Parathyroid adenoma (tissue), 2 donors: ENCODE results near the gene RAPGEF1.

ENCODE experiments used
- H2AFZ ChIP-seq: fragments of 300-600 bp; sonication (generic); one replicate; pipeline ENCODE4 v1.7.0; 2017; ENCODE audit warnings: antibody characterized with exemption, mild to moderate bottlenecking
- H3K27ac ChIP-seq: fragments of 300-600 bp; sonication (generic); one replicate; pipeline ENCODE4 v1.7.0; 2017
- H3K27me3 ChIP-seq: fragments of 300-600 bp; sonication (generic); one replicate; pipeline ENCODE4 v1.7.0; 2017; ENCODE audit warnings: low read length; ENCODE audit not compliant: control insufficient read depth, insufficient read depth
- H3K36me3 ChIP-seq: fragments of 300-600 bp; sonication (generic); one replicate; pipeline ENCODE4 v1.7.0; 2017; ENCODE audit warnings: low read length; ENCODE audit not compliant: control insufficient read depth, insufficient read depth
- H3K4me1 ChIP-seq: fragments of 300-600 bp; sonication (generic); one replicate; pipeline ENCODE4 v1.7.0; 2017; ENCODE audit warnings: control low read depth
- H3K4me2 ChIP-seq: fragments of 300-600 bp; sonication (generic); one replicate; pipeline ENCODE4 v1.7.0; 2017; ENCODE audit warnings: low read length
- H3K4me3 ChIP-seq: fragments of 300-600 bp; sonication (generic); one replicate; pipeline ENCODE4 v1.7.0; 2017; ENCODE audit warnings: low read depth, low read length
- H3K79me2 ChIP-seq: fragments of 300-600 bp; sonication (generic); one replicate; pipeline ENCODE4 v1.7.0; 2017; ENCODE audit warnings: control low read depth
- H3K9ac ChIP-seq: fragments of 300-600 bp; sonication (generic); one replicate; pipeline ENCODE4 v1.7.0; 2017; ENCODE audit warnings: mild to moderate bottlenecking
- H3K9me3 ChIP-seq: fragments of 300-600 bp; sonication (generic); one replicate; pipeline ENCODE4 v1.7.0; 2017; ENCODE audit warnings: low read length; ENCODE audit not compliant: control insufficient read depth
- TF ChIP-seq, protein P1 (sequence below): fragments of 300-600 bp; sonication (generic); IDR thresholded peaks from one replicate; pipeline ENCODE4 v1.7.0; 2017; ENCODE audit warnings: antibody characterized with exemption, mild to moderate bottlenecking
- donor health status: primary hyperparathyroidism.

The RAPGEF1 gene

DNA sequence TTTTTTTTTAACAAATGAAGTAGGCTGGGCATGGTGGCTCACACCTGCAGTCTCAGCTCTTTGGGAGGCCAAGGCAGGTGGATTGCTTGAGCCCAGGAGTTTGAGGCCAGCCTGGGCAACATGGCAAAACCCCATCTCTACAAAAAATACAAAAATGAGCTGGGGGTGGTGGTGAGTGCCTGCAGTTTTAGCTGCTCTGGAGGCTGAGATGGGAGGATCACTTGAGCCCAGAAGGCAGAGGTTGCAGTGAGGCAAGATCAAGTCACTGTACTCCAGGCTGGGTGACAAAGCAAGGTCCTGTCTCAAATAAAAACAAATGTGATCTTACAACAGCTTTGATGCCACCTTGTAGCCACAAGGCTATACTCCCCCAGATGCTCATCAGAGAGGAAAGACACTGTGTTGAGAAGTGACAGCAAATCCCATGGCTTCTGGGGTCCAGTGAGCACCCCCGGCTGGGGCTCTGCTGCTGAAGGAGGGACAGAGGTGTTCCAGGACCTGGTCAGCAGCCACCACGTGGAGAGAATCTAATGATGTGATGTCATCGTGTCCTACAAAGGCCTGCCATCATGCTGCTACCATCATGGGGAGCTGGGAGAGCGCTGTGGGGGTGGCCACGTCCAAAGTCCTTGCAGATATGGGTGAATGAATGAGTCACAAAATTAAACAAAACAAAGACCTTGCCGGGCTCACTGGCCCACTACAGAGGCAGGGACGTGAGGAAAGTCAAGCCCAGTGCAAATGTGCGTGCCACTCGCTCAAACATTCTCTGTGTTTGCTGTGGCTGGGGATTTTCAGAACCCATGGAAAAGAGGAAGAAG is 133.9 kb downstream of the RAPGEF1 start:
- no peak overlapping the region for H2AFZ ChIP-seq
- H3K4me2 ChIP-seq, result no peak overlapping the region
- no peaks in the 10 kb centered on the region for H3K79me2 ChIP-seq
- TF ChIP-seq, protein P1, sequence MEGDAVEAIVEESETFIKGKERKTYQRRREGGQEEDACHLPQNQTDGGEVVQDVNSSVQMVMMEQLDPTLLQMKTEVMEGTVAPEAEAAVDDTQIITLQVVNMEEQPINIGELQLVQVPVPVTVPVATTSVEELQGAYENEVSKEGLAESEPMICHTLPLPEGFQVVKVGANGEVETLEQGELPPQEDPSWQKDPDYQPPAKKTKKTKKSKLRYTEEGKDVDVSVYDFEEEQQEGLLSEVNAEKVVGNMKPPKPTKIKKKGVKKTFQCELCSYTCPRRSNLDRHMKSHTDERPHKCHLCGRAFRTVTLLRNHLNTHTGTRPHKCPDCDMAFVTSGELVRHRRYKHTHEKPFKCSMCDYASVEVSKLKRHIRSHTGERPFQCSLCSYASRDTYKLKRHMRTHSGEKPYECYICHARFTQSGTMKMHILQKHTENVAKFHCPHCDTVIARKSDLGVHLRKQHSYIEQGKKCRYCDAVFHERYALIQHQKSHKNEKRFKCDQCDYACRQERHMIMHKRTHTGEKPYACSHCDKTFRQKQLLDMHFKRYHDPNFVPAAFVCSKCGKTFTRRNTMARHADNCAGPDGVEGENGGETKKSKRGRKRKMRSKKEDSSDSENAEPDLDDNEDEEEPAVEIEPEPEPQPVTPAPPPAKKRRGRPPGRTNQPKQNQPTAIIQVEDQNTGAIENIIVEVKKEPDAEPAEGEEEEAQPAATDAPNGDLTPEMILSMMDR, result no peak
- H3K9me3 ChIP-seq, result no peaks in the 10 kb centered on the region
- no peaks in the 10 kb centered on the region for H3K36me3 ChIP-seq
- no peak overlapping the region for H3K27ac ChIP-seq
- no peak overlapping the region for H3K4me3 ChIP-seq
- H3K27me3 ChIP-seq, result no peaks in the 10 kb centered on the region
- peaks cover 3% of the 10 kb centered on the region for H3K4me1 ChIP-seq
- no peak overlapping the region for H3K9ac ChIP-seq

DNA sequence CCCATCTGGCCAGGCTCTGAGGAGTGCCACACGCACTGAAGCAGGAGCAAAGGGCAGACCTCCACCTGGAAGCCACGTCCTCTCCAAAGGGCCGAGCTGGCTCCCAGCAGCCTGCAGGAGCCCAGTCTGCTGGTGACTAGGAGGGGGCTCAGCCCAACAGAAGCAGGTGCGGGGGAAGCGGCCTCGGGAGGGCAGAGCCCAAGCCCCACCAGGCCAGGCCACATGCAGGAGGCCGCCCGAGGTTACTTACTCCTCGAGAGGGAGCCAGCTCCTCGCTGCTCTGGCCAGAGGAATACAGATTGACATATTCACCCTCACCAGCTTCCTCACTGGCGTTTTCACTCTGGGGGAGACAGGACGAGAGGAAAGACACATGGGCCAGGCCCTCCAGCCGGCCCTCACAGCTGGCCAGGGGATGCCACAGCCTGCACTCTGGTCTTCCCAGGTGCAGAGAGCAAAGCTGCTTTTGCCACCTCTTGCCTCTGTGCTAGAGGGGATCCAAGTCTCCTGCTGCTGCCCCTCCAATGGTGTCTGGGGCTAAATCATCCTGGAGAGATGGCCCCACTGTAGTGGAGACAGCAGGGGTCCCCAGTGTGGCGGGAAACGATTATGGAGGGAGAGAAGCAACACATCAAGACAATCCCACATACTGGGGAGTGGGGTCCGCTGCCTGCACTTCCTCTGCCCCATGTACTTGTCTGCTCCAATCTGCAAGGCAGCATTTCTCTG is 136.0 kb downstream of the RAPGEF1 start:
- Histone ChIP-seq H2AFZ (no peak overlapping the region), H3K27ac (no peak overlapping the region), H3K79me2 (no peaks in the 10 kb centered on the region), H3K27me3 (no peaks in the 10 kb centered on the region), H3K9me3 (no peaks in the 10 kb centered on the region), H3K4me1 (peaks cover under 1% of the 10 kb centered on the region), H3K4me2 (no peak overlapping the region), H3K4me3 (no peak overlapping the region), H3K36me3 (no peaks in the 10 kb centered on the region), H3K9ac (no peak overlapping the region)
- TF ChIP-seq, protein P1, result no peak

DNA sequence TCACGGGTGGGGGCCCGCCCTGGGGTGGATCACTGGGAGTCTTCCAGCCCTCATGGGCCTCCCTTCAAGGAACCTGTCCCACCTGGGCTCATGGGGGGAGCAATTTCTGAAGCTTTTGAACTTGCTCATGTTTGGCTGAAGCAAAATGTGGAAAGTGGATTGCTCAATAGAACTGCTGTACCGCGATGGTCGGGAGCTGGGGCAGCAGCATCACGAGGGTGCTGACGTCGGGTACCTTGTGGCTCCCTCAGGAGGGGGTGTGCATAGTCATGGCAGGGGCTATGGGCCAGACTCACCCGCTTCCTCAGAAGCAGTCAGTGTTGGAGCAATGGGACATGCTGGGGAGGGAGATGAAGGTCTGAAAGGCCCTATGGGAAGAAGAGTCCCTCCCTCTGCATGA is 136.7 kb downstream of the RAPGEF1 start:
- Histone ChIP-seq H3K4me2 (no peak overlapping the region), H2AFZ (no peak overlapping the region), H3K9me3 (no peaks in the 10 kb centered on the region), H3K4me1 (no peaks in the 10 kb centered on the region), H3K4me3 (no peak overlapping the region), H3K79me2 (no peaks in the 10 kb centered on the region), H3K27ac (no peak overlapping the region), H3K36me3 (no peaks in the 10 kb centered on the region), H3K27me3 (no peaks in the 10 kb centered on the region), H3K9ac (no peak overlapping the region)
- TF ChIP-seq, protein P1, result no peak

DNA sequence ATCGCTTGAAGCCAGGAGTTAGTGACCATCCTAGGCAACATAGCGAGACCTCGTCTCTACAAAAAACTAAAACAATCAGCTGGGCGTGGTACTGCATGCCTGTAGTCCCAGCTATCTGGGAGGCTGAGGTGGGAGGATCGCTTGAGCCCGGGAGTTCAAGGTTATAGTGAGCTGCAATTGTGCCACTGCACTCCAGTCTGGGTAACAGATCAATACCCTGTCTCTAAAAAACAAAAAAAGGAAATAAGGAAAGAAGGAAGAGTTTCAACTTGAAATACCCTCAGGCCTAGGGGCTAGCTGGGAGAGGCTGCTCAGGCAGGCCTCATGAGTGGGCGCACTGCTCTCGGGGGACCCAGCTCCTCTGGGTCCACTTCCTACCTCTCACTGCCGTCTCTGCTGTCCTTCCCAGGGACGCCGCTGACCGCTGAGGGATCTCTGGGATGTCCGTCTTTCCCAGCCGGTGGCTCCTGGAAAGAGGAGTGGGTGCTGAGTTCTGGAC is 138.1 kb downstream of the RAPGEF1 start:
- Histone ChIP-seq H3K27ac (no peak overlapping the region), H3K9ac (no peak overlapping the region), H3K9me3 (no peaks in the 10 kb centered on the region), H3K4me3 (no peak overlapping the region), H3K36me3 (no peaks in the 10 kb centered on the region), H3K79me2 (no peaks in the 10 kb centered on the region), H3K27me3 (no peaks in the 10 kb centered on the region), H3K4me1 (no peaks in the 10 kb centered on the region), H2AFZ (no peak overlapping the region), H3K4me2 (no peak overlapping the region)
- TF ChIP-seq, protein P1, result no peak
